GM18867 (cell line): ENCODE measurements around the gene FSTL4.

Experiments
- ATAC-seq: cut with Tn5 transposase; IDR thresholded peaks from one replicate; pipeline ENCODE4 v1.9.1; 2021; ENCODE audit warnings: mild to moderate bottlenecking, moderate library complexity; ENCODE audit not compliant: unreplicated experiment

Gene FSTL4

GRCh38 chr5:133251296-133252132, 360.8 kb downstream of the FSTL4 start:
- no peak for ATAC-seq

- ATAC-seq: no peak
Measured at GRCh38 chr5:133250527-133250926, 361.8 kb downstream of the FSTL4 start.

- ATAC-seq: no peak
Measured at GRCh38 chr5:133249593-133249992, 362.7 kb downstream of the FSTL4 start.

- no peak for ATAC-seq
Measured at GRCh38 chr5:133247881-133248624, 364.3 kb downstream of the FSTL4 start.

- no peak for ATAC-seq
Measured at GRCh38 chr5:133247151-133247709, 365.1 kb downstream of the FSTL4 start.

- no peak for ATAC-seq
Measured at GRCh38 chr5:133246376-133247150, 365.8 kb downstream of the FSTL4 start.

GRCh38 chr5:133246053-133246370, 366.3 kb downstream of the FSTL4 start:
- no peak for ATAC-seq

- ATAC-seq: peak; percentile 40
Measured at GRCh38 chr5:133245191-133246052, 366.9 kb downstream of the FSTL4 start.

- peak; percentile 66 for ATAC-seq
Measured at GRCh38 chr5:133244242-133244641, 368.1 kb downstream of the FSTL4 start.

- no peak for ATAC-seq
Measured at GRCh38 chr5:133243196-133243595, 369.1 kb downstream of the FSTL4 start.

- no peak for ATAC-seq
Measured at GRCh38 chr5:133242221-133242835, 370.0 kb downstream of the FSTL4 start.

GRCh38 chr5:133241179-133242092, 370.9 kb downstream of the FSTL4 start:
- no peak for ATAC-seq

- ATAC-seq: peak; percentile 57
Measured at GRCh38 chr5:133240425-133241091, 371.8 kb downstream of the FSTL4 start.

- no peak for ATAC-seq
Measured at GRCh38 chr5:133238426-133239205, 373.7 kb downstream of the FSTL4 start.

GRCh38 chr5:133236976-133237375, 375.4 kb downstream of the FSTL4 start:
- no peak for ATAC-seq

GRCh38 chr5:133236541-133236951, 375.8 kb downstream of the FSTL4 start:
- ATAC-seq: no peak

- no peak for ATAC-seq
Measured at GRCh38 chr5:133235696-133236426, 376.5 kb downstream of the FSTL4 start.
